ENCODE results near the gene EMP2.
"Not testable (repeated sequence)": the region's sequence is repeated elsewhere in the genome, so short reads cannot be mapped to it uniquely, and the experiment has no call there.

Gene EMP2

GRCh38 chr16:10579965-10580882, at the start of gene EMP2:
TSS of gene EMP2 (minus strand) at chr16:10580598. CDS start at chr16:10547617, 32,981 bp downstream.
- DNase-seq: peak; percentile 58

GRCh38 chr16:10629592-10629963, 49.2 kb upstream of the EMP2 start:
- no peak for DNase-seq

GRCh38 chr16:10625595-10626357, 45.4 kb upstream of the EMP2 start:
- DNase-seq: no peak

DNA sequence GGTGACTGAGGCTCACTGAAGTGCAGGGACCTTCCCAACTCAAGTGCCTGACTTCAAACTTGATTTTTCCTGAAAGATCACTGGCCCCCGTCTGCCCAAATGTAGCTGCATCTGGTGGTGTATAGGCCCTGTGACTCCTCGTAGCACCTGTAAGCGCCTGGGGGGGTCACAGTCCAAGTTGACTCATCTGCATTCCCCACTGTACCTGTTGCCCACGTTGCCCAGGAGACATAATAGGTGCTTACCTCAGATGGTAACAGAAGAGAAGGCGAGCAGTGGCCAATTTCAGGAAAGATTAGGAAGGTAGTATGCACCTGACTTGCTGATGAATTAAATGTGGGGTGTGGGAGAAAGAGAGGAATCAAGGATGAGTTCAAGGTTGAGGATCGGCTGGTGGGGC, 44.1 kb upstream of the EMP2 start:
- no peak for DNase-seq

DNA sequence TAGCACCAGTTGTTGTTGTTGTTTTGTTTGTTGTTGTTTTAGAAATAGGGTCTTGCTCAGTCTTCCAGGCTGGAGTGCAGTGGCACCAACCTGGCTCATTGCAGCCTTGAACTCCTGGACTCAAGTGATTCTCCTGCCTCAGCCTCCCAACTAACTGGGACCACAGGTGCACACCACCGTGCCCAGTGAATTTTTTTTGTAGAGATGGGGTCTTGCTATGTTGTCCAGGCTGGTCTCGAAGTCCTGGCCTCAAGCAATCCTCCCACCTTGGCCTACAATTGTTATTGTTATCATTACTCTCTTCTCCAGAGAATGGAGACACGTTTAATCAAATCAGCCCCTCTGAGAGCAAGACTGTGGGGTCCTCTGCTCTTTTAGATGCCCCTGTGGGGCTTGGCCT, 42.7 kb upstream of the EMP2 start:
- no peak for DNase-seq

GRCh38 chr16:10622036-10622921, 41.9 kb upstream of the EMP2 start:
- no peak for DNase-seq

- DNase-seq: not testable (repeated sequence)
These were observed 41.0 kb upstream of the EMP2 start for GRCh38 chr16:10621216-10621949.

DNA sequence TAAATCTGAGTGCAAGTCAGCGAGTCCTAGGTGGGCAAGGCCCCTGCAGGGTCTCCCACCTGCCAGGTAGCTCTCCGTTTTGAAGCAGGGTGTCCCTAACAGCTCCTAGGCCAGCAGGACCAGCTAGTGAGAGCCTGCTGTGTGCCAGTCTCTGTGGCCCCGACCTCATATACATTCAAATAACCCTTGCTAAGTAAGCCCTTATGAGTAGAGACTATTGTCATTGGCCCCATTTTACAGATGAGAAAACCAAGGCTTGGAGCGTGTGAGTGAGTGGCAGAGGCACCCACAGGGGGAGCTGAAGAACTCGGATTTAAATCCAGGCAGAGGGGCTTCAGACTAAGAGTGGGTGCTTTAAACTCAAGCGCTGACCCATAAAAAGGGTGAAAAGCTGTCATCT, 39.7 kb upstream of the EMP2 start:
- DNase-seq: no peak

DNA sequence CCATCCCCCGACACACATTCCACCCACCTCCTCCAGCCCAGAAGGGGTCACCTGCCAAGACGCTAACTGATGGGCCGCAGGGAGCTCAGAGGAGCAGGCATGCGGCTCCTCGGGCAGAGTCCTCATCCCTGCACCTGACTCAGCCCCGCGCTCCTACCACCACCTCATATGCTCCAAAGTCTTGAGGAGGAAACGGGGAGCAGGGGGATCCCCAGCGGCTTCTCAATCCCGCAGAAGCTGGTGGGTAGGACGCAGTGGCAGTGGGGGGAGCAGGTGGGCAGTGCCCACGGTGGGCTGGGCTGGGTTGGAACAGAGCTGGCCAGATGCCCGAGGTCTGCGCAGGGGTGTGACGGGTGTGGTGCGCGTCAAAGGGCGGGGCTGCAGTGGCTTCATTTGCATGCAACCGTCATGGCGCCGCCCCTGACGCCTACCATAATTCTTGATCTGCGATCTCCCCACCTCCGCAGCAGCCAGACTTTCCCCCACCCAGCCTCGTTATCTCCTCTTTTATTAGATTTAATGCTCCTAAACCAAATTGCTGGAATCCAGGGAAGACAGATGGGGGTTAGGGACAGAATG, 39.0 kb upstream of the EMP2 start:
- DNase-seq: no peak

GRCh38 chr16:10618710-10619209, 38.4 kb upstream of the EMP2 start:
- DNase-seq: no peak

GRCh38 chr16:10617662-10618420, 37.4 kb upstream of the EMP2 start:
- no peak for DNase-seq

GRCh38 chr16:10616756-10617640, 36.6 kb upstream of the EMP2 start:
- DNase-seq: peak; percentile 50

GRCh38 chr16:10616419-10616755, 36.0 kb upstream of the EMP2 start:
- DNase-seq: no peak

- DNase-seq: no peak
These were observed 34.3 kb upstream of the EMP2 start for GRCh38 chr16:10614685-10615084.

- DNase-seq: no peak
These were observed 33.5 kb upstream of the EMP2 start for GRCh38 chr16:10613785-10614485.

DNA sequence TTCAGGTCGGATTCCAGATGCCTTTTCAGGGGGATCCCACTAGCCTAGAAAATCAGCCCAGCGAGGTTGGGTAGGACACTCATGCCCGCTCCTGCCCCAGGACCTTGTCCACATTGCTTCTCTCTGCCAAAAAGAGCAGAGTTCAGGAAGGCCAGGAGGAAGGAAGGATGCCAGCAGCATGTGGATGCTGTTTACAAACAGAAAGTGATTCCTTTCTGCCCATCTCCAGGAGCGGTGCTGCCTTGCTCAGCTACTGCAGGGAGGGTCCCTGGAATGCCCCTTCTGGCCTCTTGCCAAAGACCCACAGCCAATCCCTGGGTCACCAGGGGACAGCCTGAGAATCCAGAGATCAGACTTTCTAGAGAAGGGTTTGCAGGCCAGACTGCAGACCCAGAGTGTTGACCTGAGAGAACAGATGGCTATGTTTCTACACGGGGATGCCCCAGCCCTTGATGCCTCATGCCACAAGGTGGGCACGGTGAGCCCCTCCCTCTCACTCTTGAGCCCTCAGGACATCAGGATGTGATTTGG, 32.3 kb upstream of the EMP2 start:
- no peak for DNase-seq

DNA sequence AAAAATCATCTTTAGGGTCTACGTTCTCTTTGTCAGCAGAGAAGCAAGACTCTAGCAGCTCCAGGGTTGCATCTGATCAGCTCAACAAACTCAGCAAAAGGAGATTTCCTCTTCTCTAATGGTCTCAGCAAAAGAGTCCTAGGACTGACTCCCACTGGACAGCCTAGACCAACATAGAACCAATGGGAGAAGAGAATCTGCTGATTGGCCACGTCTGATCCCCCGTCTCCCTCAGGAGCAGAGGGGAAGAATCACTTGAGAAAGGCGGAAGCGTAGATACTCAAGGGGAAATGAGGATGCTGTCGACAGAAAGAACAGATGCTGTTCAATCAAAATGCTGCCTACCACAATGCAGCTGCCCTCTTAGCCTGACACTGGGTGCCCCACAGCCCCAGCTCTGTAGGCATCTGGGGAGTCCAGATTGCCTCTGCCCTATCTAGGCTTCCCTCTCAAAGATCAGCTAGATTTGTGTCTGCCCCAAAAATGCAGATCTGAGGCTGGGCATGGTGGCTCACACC, 31.5 kb upstream of the EMP2 start:
- DNase-seq: no peak

DNA sequence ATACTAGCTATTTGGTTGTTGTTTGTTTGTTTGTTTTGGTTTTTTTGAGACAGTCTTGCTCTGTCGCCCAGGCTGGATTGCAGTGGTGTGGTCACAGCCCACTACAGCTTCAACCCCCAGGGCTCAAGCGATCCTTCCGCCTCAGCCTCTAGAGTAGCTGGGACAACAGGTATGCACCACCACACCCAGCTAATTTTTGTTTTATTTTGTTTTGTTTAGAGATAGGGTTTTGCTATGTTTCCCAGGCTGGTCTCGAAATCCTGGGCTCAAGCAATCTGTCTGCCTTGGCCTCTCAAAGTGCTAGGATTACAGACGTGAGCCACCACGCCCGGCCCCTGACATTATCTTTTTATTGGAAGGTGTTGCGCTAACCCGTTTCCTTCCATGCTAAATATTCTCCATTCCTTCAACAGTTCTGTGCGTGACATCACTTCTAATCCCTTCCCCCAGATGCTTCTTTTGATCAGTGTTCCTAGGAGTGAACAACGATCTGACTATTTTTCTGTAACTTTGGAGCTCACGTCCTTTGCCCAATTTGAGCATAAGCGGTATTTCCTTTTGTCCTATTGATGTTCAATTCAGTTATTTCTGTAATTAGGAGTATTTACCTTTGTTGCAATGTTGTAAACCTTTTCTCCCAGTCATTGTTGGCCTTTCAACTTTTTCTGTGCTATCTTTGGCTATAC, 30.2 kb upstream of the EMP2 start:
- DNase-seq: no peak
